HT1080 (cell line): Measurements from ENCODE around the gene DCDC2C. TPM values are rescaled to one million over a fixed set of nuclear protein-coding genes. Genes with fewer than 3 reads are reported as not detected.

Experiments used
- DNase-seq: peaks from one replicate; pipeline ENCODE4 v3.0.0-alpha.2; 2015; ENCODE audit warnings: low read depth
- total RNA-seq: library from RNA; depleted of rRNA; stranded (reverse); fragments of >200 nt; shearing (Covaris generic); gene quantifications from 2 replicates; pipeline ENCODE4 v1.2.3, GENCODE V29; 2014

The DCDC2C gene
- total RNA-seq, 1 experiment from 2014 or later, result 1.1 TPM

DNA sequence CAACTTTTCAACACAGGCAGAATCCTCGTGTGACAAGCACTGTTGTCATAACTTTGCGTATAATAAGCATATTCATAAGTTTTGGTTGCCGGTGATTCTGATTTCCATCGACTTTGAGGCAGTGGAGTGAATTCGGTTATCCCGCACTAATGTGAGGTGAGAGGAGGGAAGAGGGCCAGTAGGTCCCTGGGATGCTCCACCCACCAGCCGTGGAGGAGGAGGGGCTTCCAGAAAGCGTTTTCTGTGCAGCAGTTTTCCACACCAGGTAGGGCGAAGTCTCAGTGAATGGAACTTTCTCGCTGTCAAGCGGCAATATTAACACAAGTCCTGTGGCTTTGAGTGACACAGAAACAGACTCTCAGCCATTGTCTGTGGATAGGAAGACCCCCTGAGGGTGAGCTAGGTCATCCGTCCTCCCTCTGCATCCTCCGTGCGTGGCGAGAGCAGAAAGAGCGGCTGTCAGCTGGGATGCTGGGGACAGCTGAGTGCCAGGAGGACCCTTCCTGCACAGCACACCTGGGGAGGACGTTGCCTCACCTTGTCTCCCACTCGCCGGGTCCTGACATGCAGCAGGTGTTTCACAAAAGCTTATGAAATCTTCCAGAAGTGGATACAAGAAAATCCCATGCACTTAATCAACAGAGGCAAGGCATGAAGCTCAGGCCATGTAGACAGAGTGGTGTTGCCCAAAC, 67.5 kb downstream of the DCDC2C start:
- DNase-seq, result no peak

DNA sequence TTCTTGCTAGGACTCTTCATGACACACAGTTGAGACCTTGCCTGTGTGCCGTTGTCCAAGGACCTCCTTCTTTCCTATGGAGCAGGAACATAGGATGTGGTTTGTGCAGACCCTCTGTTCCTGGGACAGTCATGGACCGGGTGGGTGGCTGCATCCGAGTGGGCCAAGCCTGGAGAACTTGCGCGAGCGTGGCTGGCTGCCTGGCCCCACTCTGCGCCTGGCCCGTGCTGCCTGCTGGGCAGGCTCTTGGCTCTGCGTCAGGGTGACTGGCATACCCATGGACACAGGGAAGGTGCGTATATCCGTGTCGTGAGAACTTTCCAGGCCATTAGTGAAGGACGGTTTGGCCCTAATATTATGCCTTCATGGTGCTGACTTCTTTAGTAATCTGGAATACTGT, 68.2 kb downstream of the DCDC2C start:
- DNase-seq, result no peak

GRCh38 chr2:3774336-3774735, 71.0 kb downstream of the DCDC2C start:
- DNase-seq, result no peak

- DNase-seq, result no peak
These were observed 72.9 kb downstream of the DCDC2C start for GRCh38 chr2:3776311-3776710.

- DNase-seq, result no peak
These were observed 74.6 kb downstream of the DCDC2C start for GRCh38 chr2:3777966-3778365.

DNA sequence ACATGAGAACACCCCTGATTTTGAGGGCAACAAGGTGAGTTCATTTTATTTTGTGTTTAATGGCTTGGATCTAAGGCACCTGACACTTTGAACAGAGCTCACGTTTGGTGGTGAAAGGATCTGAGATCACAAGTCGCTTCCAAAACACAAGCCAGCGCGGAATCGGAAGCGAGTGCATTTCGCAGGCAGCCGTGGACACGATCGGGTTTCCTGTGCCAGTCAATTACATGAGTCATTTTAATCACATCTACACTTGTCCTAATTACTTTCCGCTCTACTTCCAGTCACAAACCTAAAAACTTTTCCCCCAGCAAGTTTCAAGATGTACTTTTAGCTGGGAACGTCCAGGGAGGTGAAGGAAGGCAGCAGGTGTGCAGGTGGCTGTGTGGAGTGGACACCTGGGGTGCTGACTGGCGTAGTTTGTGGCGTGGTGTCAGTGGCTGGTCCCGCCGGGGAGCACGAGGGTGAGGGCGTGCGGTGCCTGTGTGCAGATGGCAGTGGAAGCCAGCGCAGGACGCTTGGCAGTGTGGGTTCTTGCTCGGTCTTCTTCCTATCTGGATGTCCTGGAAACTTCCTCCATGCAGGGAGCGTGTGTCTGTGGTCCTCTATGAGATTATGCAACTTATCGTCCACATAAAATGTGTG, 75.6 kb downstream of the DCDC2C start:
- no peak for DNase-seq

DNA sequence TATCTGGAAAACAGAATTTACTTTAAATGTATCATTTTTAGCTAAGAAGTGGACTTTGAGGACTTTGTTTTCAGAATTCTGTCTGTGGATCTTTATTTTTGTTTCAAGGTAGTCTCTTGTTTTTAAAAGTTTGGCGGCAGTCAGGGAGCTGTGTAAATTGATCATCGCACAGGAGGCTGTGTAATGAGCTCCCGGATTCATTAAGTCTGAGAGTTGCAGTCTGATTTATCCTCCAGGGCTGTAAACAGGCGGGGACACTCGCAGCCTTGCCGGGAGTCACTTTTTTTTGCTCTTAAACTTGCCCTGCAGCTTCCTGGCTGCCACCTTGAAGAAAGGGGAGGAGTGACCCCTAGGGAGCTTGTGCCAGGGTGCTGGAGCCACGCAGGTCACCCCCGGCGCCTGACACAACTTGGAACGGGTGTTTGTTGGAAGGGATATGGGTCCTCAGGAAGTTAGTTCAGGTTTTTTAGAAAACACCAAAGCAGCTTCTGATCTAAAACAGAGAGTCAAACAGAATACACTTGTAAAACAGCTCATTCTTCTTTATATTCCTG, 76.2 kb downstream of the DCDC2C start:
- DNase-seq, result no peak

DNA sequence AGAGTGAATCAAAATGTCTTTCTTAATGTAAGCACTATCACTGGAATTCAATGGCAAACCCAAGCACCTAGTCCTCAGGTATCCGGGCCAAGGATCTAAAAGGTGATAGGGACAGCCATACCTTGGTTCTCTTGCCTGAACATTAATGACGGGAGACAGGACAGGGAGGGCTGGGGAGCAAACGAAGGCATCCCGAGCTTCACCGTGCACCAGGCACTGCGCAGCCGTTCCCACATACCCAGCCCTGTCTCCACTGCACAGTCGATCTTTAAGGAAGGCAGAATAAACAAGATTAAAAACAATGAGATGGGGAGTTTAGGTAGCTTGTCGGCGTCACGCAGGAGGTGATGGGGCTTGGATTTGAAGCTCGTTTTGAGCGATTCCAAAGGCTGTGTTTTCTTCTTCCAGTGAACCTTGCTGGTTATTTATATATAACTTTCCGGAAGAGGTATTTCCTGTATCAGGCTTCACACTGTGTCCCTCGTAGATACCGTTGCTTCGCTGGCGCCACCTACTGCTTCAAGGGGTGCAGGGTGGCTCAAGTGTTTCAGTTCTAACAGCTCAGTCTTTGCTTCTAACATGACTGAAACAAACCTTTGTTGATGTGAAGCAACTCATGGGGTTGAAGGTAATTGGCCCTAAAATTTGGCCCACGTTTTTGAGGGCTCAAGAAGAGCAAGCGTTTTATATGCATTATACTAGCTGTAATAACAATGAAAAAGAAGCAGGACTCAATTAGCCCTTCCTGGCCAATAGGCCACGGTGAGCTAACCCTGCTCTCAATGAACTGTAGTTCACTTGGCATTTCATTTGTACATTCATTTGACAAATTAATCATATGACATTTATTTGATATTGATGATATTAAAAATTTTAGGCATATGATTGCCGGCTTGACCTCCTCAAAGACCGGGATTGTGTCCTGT, 77.4 kb downstream of the DCDC2C start:
- peak; percentile 56 for DNase-seq

DNA sequence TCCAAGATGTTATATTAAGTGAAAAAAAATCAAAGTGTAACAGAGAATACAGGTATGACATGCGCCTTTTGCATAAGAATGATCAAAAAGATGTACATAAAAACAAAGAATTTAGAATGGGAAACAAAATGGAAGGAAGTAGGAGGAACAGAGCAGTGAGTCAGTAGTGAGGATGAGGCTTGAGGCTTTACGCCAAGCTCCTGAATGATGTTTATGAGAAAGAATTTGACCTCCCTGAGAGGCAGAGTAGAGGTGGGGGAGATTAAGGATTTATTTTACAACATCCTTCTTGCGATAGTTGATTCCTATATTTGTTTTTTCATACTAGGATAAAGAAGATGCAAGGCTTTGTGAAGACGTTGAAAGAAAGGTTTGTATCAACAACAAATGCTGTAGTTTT, 81.4 kb downstream of the DCDC2C start:
- peak; percentile 84 for DNase-seq

GRCh38 chr2:3785220-3785889, 82.0 kb downstream of the DCDC2C start:
- DNase-seq, result peak; percentile 92

DNA sequence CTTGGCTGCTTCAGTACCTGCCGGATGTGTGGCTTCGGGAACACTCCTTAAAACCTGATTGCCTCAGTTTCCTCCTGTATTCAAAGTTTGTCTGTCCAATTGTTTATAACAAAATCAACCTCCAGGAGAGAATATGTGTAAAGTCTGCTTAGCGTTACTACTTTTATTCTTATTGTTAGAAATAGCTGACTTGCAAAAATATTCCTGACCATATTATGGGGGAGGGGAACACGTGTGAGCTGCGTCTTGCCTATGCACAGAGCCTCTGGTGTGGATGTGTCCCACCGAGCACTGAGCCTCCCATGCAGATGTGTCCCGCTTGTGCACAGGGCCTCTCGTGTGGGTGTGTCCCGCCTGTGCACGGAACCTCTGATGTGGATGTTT, 82.5 kb downstream of the DCDC2C start:
- DNase-seq, result no peak

GRCh38 chr2:3787768-3788167, 84.4 kb downstream of the DCDC2C start:
- DNase-seq, result no peak

- peak; percentile 57 for DNase-seq
These were observed 85.9 kb downstream of the DCDC2C start for GRCh38 chr2:3789256-3789655.

DNA sequence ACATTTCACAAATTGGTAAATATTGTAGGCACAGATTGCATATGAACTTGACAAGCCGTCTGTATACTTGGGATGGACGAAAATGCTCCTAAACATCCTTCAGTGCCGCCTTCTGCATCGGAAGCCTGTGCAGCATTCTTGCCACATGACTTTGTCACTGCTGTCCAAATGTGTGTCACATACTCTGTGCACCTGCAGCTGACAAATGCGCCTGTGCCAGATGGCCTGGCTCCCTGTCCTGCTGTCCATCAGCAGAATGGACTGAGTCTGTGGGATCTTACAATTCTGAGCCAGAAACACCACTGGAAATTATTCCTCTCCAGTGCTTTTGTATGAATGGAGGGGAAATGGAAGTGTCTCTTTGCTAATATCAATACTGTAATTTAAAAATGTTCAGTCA, 89.9 kb downstream of the DCDC2C start:
- DNase-seq, result no peak

GRCh38 chr2:3801506-3801905, 98.1 kb downstream of the DCDC2C start:
- no peak for DNase-seq

- peak; percentile 53 for DNase-seq
These were observed 102.0 kb downstream of the DCDC2C start for GRCh38 chr2:3805201-3805939.

- no peak for DNase-seq
These were observed 102.8 kb downstream of the DCDC2C start for GRCh38 chr2:3806168-3806567.

- DNase-seq, result no peak
These were observed 103.4 kb downstream of the DCDC2C start for GRCh38 chr2:3806730-3807129.

GRCh38 chr2:3807853-3808252, 104.5 kb downstream of the DCDC2C start:
- DNase-seq, result peak; percentile 46

DNA sequence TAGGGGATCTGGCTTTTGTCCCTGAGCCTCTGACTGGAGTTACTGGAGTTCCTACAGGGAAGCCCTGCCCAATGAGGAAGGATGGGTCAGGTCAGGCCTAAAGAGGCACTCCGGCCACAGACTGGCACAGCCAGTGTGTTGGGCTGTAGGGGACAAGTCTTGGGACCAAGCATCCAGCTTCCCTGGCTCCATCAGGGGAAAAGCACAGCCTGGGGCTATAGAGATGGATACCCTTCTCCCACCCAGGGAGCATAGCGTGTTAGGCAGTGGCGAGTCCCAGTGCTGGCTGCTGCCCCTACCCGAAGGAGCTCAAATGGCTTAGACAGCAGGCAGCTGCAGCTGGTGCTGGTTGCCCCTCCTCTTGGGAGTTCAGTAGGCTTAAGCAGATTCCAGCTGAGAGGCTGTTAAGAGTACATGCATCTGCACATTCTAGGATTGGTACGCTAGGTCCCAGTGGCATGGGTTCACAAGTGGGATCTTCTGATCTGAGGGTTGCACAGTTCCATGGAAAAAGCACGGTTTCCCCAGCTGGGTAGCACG, 111.4 kb downstream of the DCDC2C start:
- DNase-seq, result no peak
